HEK293 (cell line): Measurements from ENCODE around the gene SLC1A7.

Experiments used
- CTCF ChIA-PET: fragments of 350-600 bp; formaldehyde crosslinking; extraction: SDS; loops from one replicate; lab custom pipeline; 2021; ENCODE audit warnings: antibody characterized with exemption; lab: Yijun Ruan, JAX
- POLR2A ChIA-PET: fragments of 300-600 bp; formaldehyde crosslinking; extraction: SDS; loops from one replicate; lab custom pipeline; 2020; ENCODE audit warnings: antibody characterized with exemption, inconsistent platforms; lab: Yijun Ruan, JAX
- H3K27ac ChIP-seq: fragments of 200-500 bp; sonication (Bioruptor generic); 2 replicates; pipeline ENCODE4 v1.5.1; 2014; ENCODE audit warnings: low read depth, low read length, control low read depth, inconsistent platforms; ENCODE audit errors: extremely low read depth
- H3K36me3 ChIP-seq, 2 experiments: fragments of 200-500 bp in 1 of 2; sonication (Bioruptor generic) in 1 of 2; 1 replicate in 1 of 2; 2 replicates in 1 of 2; pipeline ENCODE4 v1.5.1; 2014 to 2017; ENCODE audit warnings: inconsistent platforms in 2 of 2, low read length in 2 of 2; ENCODE audit not compliant: control insufficient read depth in 2 of 2, insufficient read depth in 1 of 2
- H3K4me1 ChIP-seq: fragments of 200-500 bp; sonication (Bioruptor generic); 2 replicates; pipeline ENCODE4 v1.5.1; 2014; ENCODE audit warnings: mild to moderate bottlenecking, low read length, inconsistent platforms; ENCODE audit not compliant: control insufficient read depth, insufficient read depth
- H3K4me3 ChIP-seq: 2 replicates; pipeline ENCODE4 v1.5.1; 2011; ENCODE audit warnings: low read depth, mild to moderate bottlenecking, control low read depth, low read length, moderate library complexity
- H3K9me3 ChIP-seq: fragments of 200-500 bp; sonication (Bioruptor generic); 2 replicates; pipeline ENCODE4 v1.5.1; 2014; ENCODE audit warnings: low read depth, low read length, inconsistent platforms; ENCODE audit not compliant: control insufficient read depth, insufficient read depth
- AEBP2 ChIP-seq: fragments of 450-650 bp; formaldehyde crosslinking; IDR thresholded peaks from 2 replicates; pipeline ENCODE4 v1.5.1; 2016; ENCODE audit warnings: missing biosample characterization, missing genetic modification characterization, borderline replicate concordance
- FEZF1 ChIP-seq: fragments of 450-650 bp; formaldehyde crosslinking; IDR thresholded peaks from 2 replicates; pipeline ENCODE4 v1.5.1; 2016; ENCODE audit warnings: missing biosample characterization, missing genetic modification characterization
- GLI4 ChIP-seq: fragments of 450-650 bp; formaldehyde crosslinking; IDR thresholded peaks from 2 replicates; pipeline ENCODE4 v1.5.1; 2016; ENCODE audit warnings: missing biosample characterization, missing genetic modification characterization
- GLIS1 ChIP-seq: fragments of 450-650 bp; formaldehyde crosslinking; IDR thresholded peaks from 2 replicates; pipeline ENCODE4 v1.5.1; 2016; ENCODE audit warnings: missing biosample characterization, missing genetic modification characterization
- IKZF3 ChIP-seq: fragments of 450-650 bp; IDR thresholded peaks from 2 replicates; pipeline ENCODE4 v1.5.0; 2018; ENCODE audit warnings: missing biosample characterization, mild to moderate bottlenecking, missing genetic modification characterization, moderate library complexity
- KLF1 ChIP-seq: fragments of 450-650 bp; formaldehyde crosslinking; IDR thresholded peaks from 2 replicates; pipeline ENCODE4 v1.5.1; 2016; ENCODE audit warnings: missing biosample characterization, missing genetic modification characterization
- PRDM6 ChIP-seq: fragments of 450-650 bp; formaldehyde crosslinking; IDR thresholded peaks from 2 replicates; pipeline ENCODE4 v1.5.1; 2017; ENCODE audit warnings: missing biosample characterization, missing genetic modification characterization
- ZBTB1 ChIP-seq: fragments of 450-650 bp; formaldehyde crosslinking; IDR thresholded peaks from 2 replicates; pipeline ENCODE4 v1.5.1; 2016; ENCODE audit warnings: missing biosample characterization, missing genetic modification characterization
- ZFHX2 ChIP-seq: fragments of 450-650 bp; formaldehyde crosslinking; conservative IDR thresholded peaks from 2 replicates; pipeline ENCODE4 v1.5.1; 2016; ENCODE audit warnings: missing biosample characterization, missing genetic modification characterization
- ZNF148 ChIP-seq: fragments of 450-650 bp; formaldehyde crosslinking; IDR thresholded peaks from 2 replicates; pipeline ENCODE4 v1.5.0; 2017; ENCODE audit warnings: missing biosample characterization, missing genetic modification characterization, borderline replicate concordance
- ZNF155 ChIP-seq: fragments of 450-650 bp; formaldehyde crosslinking; IDR thresholded peaks from 2 replicates; pipeline ENCODE4 v1.5.1; 2016; ENCODE audit warnings: missing biosample characterization, missing genetic modification characterization
- ZNF157 ChIP-seq: fragments of 450-650 bp; formaldehyde crosslinking; IDR thresholded peaks from 2 replicates; pipeline ENCODE4 v1.5.1; 2016; ENCODE audit warnings: missing biosample characterization, missing genetic modification characterization
- ZNF26 ChIP-seq: fragments of 450-650 bp; formaldehyde crosslinking; IDR thresholded peaks from 2 replicates; pipeline ENCODE4 v1.5.1; 2016; ENCODE audit warnings: missing biosample characterization, missing genetic modification characterization
- ZNF311 ChIP-seq: fragments of 450-650 bp; formaldehyde crosslinking; IDR thresholded peaks from 2 replicates; pipeline ENCODE4 v1.5.1; 2017; ENCODE audit warnings: missing biosample characterization, missing genetic modification characterization, borderline replicate concordance
- ZNF341 ChIP-seq: fragments of 450-650 bp; formaldehyde crosslinking; IDR thresholded peaks from 2 replicates; pipeline ENCODE4; 2016; ENCODE audit warnings: low read depth, missing biosample characterization, missing genetic modification characterization
- ZNF350 ChIP-seq: fragments of 450-650 bp; formaldehyde crosslinking; IDR thresholded peaks from 2 replicates; pipeline ENCODE4 v1.5.0; 2017; ENCODE audit warnings: missing biosample characterization, mild to moderate bottlenecking, missing genetic modification characterization
- ZNF391 ChIP-seq: fragments of 450-650 bp; formaldehyde crosslinking; IDR thresholded peaks from 2 replicates; pipeline ENCODE4 v1.5.1; 2016; ENCODE audit warnings: low read depth, missing biosample characterization, missing genetic modification characterization, borderline replicate concordance
- ZNF623 ChIP-seq: fragments of 450-650 bp; formaldehyde crosslinking; IDR thresholded peaks from 2 replicates; pipeline ENCODE4 v1.5.1; 2016; ENCODE audit warnings: missing biosample characterization, missing genetic modification characterization
- ZNF639 ChIP-seq: fragments of 450-650 bp; formaldehyde crosslinking; IDR thresholded peaks from 2 replicates; pipeline ENCODE4 v1.5.1; 2016; ENCODE audit warnings: missing biosample characterization, missing genetic modification characterization
- ZNF664 ChIP-seq: fragments of 450-650 bp; formaldehyde crosslinking; IDR thresholded peaks from 2 replicates; pipeline ENCODE4 v1.5.1; 2016; ENCODE audit warnings: missing biosample characterization, missing genetic modification characterization
- ZNF791 ChIP-seq: fragments of 450-650 bp; formaldehyde crosslinking; IDR thresholded peaks from 2 replicates; pipeline ENCODE4 v1.5.1; 2016; ENCODE audit warnings: missing biosample characterization, missing genetic modification characterization
- ZNF837 ChIP-seq: fragments of 450-650 bp; formaldehyde crosslinking; IDR thresholded peaks from 2 replicates; pipeline ENCODE4 v1.5.1; 2016; ENCODE audit warnings: missing biosample characterization, missing genetic modification characterization
- ZNF843 ChIP-seq: fragments of 450-650 bp; formaldehyde crosslinking; IDR thresholded peaks from 2 replicates; pipeline ENCODE4 v1.5.1; 2016; ENCODE audit warnings: missing biosample characterization, missing genetic modification characterization
- ZXDB ChIP-seq: fragments of 450-650 bp; formaldehyde crosslinking; IDR thresholded peaks from 2 replicates; pipeline ENCODE4 v1.5.1; 2016; ENCODE audit warnings: missing biosample characterization, missing genetic modification characterization

Gene SLC1A7

GRCh38 chr1:53060579-53060978, 81.9 kb downstream of the SLC1A7 start:
- Histone ChIP-seq H3K9me3 (no peaks in the 10 kb centered on the region), H3K27ac (no peak overlapping the region), H3K4me3 (no peak overlapping the region), H3K36me3 (no peaks in the 10 kb centered on the region), H3K4me1 (peaks cover 5% of the 10 kb centered on the region; the same call in 1 of the 2 replicates)
- TF ChIP-seq ZNF843 (tag by site-specific recombination) = no peak
- no peak for TF ChIP-seq ZNF639
- no peak for TF ChIP-seq ZBTB1 (tag by site-specific recombination)
- no peak for TF ChIP-seq ZNF341
- no peak for TF ChIP-seq ZNF148 (tag by site-specific recombination)
- TF ChIP-seq ZNF350 (tag by site-specific recombination) = no peak
- no peak for TF ChIP-seq ZNF157
- no peak for TF ChIP-seq ZNF837 (tag by site-specific recombination)
- no peak for TF ChIP-seq ZNF155
- no peak for TF ChIP-seq ZNF623 (tag by site-specific recombination)
- no peak for TF ChIP-seq KLF1
- CTCF ChIA-PET = interaction anchor here (0.5 kb wide), 1 partner anchor 9 kb away, joined by 3 read pairs; no protein-coding TSS in a partner anchor
- POLR2A ChIA-PET = interaction anchor here (0.6 kb wide), 1 partner anchor 181 kb away, joined by 6 read pairs; no protein-coding TSS in a partner anchor

- CTCF ChIA-PET = no interaction called here
- H3K27ac ChIP-seq = no peak overlapping the region
Observed at GRCh38 chr1:53057127-53057526, 85.3 kb downstream of the SLC1A7 start.

More at GRCh38 chr1:53057127-53057526, 85.3 kb downstream of the SLC1A7 start:
- POLR2A ChIA-PET = no interaction called here
- H3K4me1 ChIP-seq = peaks cover 5% of the 10 kb centered on the region; the same call in 1 of the 2 replicates
- H3K4me3 ChIP-seq = no peak overlapping the region
- peaks cover 0 to 5% of the 10 kb centered on the region in 2 experiments; a peak in 1 of 3 replicates for H3K36me3 ChIP-seq
- no peaks in the 10 kb centered on the region for H3K9me3 ChIP-seq
- TF ChIP-seq ZNF148 (tag by site-specific recombination) (no peak), FEZF1 (peak; percentile 57), GLI4 (tag by site-specific recombination) (no peak), ZNF791 (tag by site-specific recombination) (no peak), ZNF311 (no peak), ZNF26 (tag by site-specific recombination) (no peak), PRDM6 (tag by site-specific recombination) (peak; percentile 55), AEBP2 (no peak), ZNF664 (tag by site-specific recombination) (no peak), IKZF3 (tag by site-specific recombination) (peak; percentile 56; the same call in 1 of the 2 replicates), ZNF391 (tag by site-specific recombination) (no peak), GLIS1 (tag by site-specific recombination) (no peak), ZXDB (tag by site-specific recombination) (no peak), ZFHX2 (tag by site-specific recombination) (peak; percentile 39; the same call in 1 of the 2 replicates)
- TF ChIP-seq, all 188 proteins: peak for 4
